SK-N-SH treated with all-trans-retinoic acid at 6 μM for 48 hours (cell line): ENCODE results near the gene RCVRN.

ENCODE experiments used
- ATAC-seq: fragments of 200-7000 bp; cut with Tn5 transposase; 3 replicates; pipeline ENCODE4 v1.9.1; 2020; ENCODE audit warnings: mild to moderate bottlenecking, moderate library complexity
- ARNTL ChIP-seq: fragments of 450-650 bp; formaldehyde crosslinking; IDR thresholded peaks from 2 replicates; pipeline ENCODE4 v1.5.0; 2020; ENCODE audit warnings: low read depth, mild to moderate bottlenecking, moderate library complexity, borderline replicate concordance
- BACH2 ChIP-seq: fragments of 250-450 bp; sonication (Bioruptor Pico); IDR thresholded peaks from 2 replicates; pipeline ENCODE4 v1.9.0; 2021; ENCODE audit warnings: mild to moderate bottlenecking, borderline replicate concordance
- CSDC2 ChIP-seq: fragments of 250-450 bp; sonication (Bioruptor Pico); IDR thresholded peaks from 2 replicates; pipeline ENCODE4 v1.5.0; 2020; ENCODE audit warnings: mild to moderate bottlenecking, moderate library complexity
- ESRRG ChIP-seq: fragments of 250-450 bp; sonication (Bioruptor Pico); IDR thresholded peaks from 2 replicates; pipeline ENCODE4 v1.6.1; 2021; ENCODE audit warnings: mild to moderate bottlenecking
- GLIS3 ChIP-seq: fragments of 250-450 bp; sonication (Bioruptor Pico); IDR thresholded peaks from 2 replicates; pipeline ENCODE4 v1.5.0; 2020; ENCODE audit warnings: mild to moderate bottlenecking, moderate library complexity
- ISL1 ChIP-seq: fragments of 250-450 bp; sonication (Bioruptor Pico); IDR thresholded peaks from 2 replicates; pipeline ENCODE4 v2.1.2; 2022; ENCODE audit warnings: mild to moderate bottlenecking, moderate library complexity
- OSR1 ChIP-seq: fragments of 250-450 bp; sonication (Bioruptor Pico); IDR thresholded peaks from 2 replicates; pipeline ENCODE4 v1.8.0; 2022; ENCODE audit warnings: moderate library complexity, mild to moderate bottlenecking, inconsistent platforms
- PPARA ChIP-seq: fragments of 250-450 bp; sonication (Bioruptor Pico); IDR thresholded peaks from 2 replicates; pipeline ENCODE4 v1.5.0; 2020; ENCODE audit warnings: mild to moderate bottlenecking, borderline replicate concordance
- RARB ChIP-seq: fragments of 250-450 bp; sonication (Bioruptor Pico); IDR thresholded peaks from 2 replicates; pipeline ENCODE4 v1.8.0; 2021; ENCODE audit warnings: mild to moderate bottlenecking, moderate library complexity
- SNAI2 ChIP-seq: fragments of 250-450 bp; sonication (Bioruptor Pico); IDR thresholded peaks from 2 replicates; pipeline ENCODE4 v1.5.0; 2020; ENCODE audit warnings: mild to moderate bottlenecking, moderate library complexity
- TCF4 ChIP-seq: fragments of 250-450 bp; sonication (Bioruptor Pico); IDR thresholded peaks from 2 replicates; pipeline ENCODE4 v1.8.0; 2021; ENCODE audit warnings: mild to moderate bottlenecking, moderate library complexity, borderline replicate concordance
- TOX ChIP-seq: fragments of 250-450 bp; sonication (Bioruptor Pico); IDR thresholded peaks from 2 replicates; pipeline ENCODE4 v1.8.0; 2021; ENCODE audit warnings: mild to moderate bottlenecking, moderate library complexity, borderline replicate concordance
- ZC3H10 ChIP-seq: fragments of 250-450 bp; sonication (Bioruptor Pico); IDR thresholded peaks from 2 replicates; pipeline ENCODE4 v1.5.1; 2021; ENCODE audit warnings: mild to moderate bottlenecking, moderate library complexity
- ZFP3 ChIP-seq: fragments of 250-450 bp; sonication (Bioruptor Pico); IDR thresholded peaks from 2 replicates; pipeline ENCODE4 v1.5.0; 2020; ENCODE audit warnings: mild to moderate bottlenecking, moderate library complexity
- ZFP30 ChIP-seq: fragments of 450-650 bp; formaldehyde crosslinking; IDR thresholded peaks from 2 replicates; pipeline ENCODE4 v1.5.0; 2022; ENCODE audit warnings: mild to moderate bottlenecking, moderate library complexity
- ZNF565 ChIP-seq: fragments of 450-650 bp; formaldehyde crosslinking; conservative IDR thresholded peaks from 2 replicates; pipeline ENCODE4 v1.5.0; 2020; ENCODE audit warnings: low read depth, mild to moderate bottlenecking, moderate library complexity
- ZNF70 ChIP-seq: fragments of 450-650 bp; formaldehyde crosslinking; IDR thresholded peaks from 2 replicates; pipeline ENCODE4 v1.5.0; 2020; ENCODE audit warnings: mild to moderate bottlenecking, moderate library complexity
- ZNF8 ChIP-seq: fragments of 450-650 bp; formaldehyde crosslinking; IDR thresholded peaks from 2 replicates; pipeline ENCODE4 v1.5.0; 2020; ENCODE audit warnings: mild to moderate bottlenecking, moderate library complexity
- TF ChIP-seq, protein P1 (sequence below): fragments of 250-450 bp; sonication (Bioruptor Pico); IDR thresholded peaks from 2 replicates; pipeline ENCODE4 v1.5.0; 2020; ENCODE audit warnings: mild to moderate bottlenecking, moderate library complexity
- TF ChIP-seq, protein P2 (sequence below): fragments of 250-450 bp; sonication (Bioruptor Pico); IDR thresholded peaks from 2 replicates; pipeline ENCODE4 v1.8.0; 2021; ENCODE audit warnings: low read depth, mild to moderate bottlenecking, moderate library complexity, borderline replicate concordance
- TF ChIP-seq, protein P3 (sequence below): fragments of 250-450 bp; sonication (Bioruptor Pico); IDR thresholded peaks from 2 replicates; pipeline ENCODE4 v1.8.0; 2020; ENCODE audit warnings: mild to moderate bottlenecking, moderate library complexity, borderline replicate concordance

Gene RCVRN

DNA sequence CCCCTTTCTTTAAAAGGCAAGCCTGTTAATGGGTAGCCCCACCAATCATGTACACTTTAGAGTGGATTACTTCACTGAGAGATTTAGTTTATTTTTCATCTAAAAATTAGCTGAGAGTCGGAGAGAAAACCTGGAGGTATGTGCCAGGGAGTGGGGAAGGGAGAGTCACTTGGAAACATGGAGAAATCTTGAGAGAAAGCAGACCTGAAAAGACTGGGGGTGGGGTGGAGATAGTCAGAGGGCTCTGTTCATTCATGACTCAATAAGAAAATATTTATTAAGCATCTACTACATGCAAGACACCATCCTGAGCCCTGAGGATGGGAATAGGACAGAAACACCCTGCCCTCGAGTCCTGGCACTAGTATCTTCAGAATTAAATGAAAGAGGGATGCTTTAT, 27.4 kb upstream of the RCVRN start (continued):
- TF ChIP-seq, protein P1, sequence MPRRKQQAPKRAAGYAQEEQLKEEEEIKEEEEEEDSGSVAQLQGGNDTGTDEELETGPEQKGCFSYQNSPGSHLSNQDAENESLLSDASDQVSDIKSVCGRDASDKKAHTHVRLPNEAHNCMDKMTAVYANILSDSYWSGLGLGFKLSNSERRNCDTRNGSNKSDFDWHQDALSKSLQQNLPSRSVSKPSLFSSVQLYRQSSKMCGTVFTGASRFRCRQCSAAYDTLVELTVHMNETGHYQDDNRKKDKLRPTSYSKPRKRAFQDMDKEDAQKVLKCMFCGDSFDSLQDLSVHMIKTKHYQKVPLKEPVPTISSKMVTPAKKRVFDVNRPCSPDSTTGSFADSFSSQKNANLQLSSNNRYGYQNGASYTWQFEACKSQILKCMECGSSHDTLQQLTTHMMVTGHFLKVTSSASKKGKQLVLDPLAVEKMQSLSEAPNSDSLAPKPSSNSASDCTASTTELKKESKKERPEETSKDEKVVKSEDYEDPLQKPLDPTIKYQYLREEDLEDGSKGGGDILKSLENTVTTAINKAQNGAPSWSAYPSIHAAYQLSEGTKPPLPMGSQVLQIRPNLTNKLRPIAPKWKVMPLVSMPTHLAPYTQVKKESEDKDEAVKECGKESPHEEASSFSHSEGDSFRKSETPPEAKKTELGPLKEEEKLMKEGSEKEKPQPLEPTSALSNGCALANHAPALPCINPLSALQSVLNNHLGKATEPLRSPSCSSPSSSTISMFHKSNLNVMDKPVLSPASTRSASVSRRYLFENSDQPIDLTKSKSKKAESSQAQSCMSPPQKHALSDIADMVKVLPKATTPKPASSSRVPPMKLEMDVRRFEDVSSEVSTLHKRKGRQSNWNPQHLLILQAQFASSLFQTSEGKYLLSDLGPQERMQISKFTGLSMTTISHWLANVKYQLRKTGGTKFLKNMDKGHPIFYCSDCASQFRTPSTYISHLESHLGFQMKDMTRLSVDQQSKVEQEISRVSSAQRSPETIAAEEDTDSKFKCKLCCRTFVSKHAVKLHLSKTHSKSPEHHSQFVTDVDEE (CRISPR knock-in tag), result no peak

DNA sequence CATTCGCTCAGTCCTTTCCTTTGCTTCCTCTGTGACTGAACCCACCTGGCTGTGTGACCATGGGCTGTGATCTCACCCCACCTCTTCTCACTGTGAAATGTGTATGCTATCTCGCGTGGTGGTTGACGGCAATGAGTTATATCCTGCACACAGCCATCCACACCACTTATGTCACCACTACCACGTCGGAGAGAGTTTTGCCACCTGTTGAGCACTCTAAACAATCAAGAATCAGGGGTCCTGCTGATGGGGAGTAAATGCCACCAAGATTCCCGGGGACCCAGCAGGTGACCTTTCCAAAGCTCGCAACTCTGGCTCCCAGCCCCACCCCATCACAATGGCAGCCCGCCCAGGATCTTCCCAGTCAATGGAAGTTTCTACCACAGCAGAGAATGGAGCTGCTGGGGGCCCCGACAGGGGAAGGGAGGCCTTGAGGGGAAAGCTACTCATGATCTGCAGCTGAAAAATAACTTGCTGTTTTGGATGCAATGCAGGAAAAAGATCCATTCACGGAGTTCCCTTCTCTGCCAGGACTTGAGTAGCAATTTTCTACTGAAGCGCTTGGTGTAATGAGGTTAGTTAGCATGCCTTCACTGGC, 26.2 kb upstream of the RCVRN start:
- TF ChIP-seq ZNF565, result no peak
- TF ChIP-seq CSDC2 (CRISPR knock-in tag), result no peak
- TF ChIP-seq ZFP30 (CRISPR knock-in tag), result no peak
- TF ChIP-seq ZNF8 (CRISPR knock-in tag), result no peak
- no peak for TF ChIP-seq RARB (CRISPR knock-in tag)
- TF ChIP-seq OSR1 (CRISPR knock-in tag), result no peak
- no peak for TF ChIP-seq TOX
- TF ChIP-seq, protein P2, sequence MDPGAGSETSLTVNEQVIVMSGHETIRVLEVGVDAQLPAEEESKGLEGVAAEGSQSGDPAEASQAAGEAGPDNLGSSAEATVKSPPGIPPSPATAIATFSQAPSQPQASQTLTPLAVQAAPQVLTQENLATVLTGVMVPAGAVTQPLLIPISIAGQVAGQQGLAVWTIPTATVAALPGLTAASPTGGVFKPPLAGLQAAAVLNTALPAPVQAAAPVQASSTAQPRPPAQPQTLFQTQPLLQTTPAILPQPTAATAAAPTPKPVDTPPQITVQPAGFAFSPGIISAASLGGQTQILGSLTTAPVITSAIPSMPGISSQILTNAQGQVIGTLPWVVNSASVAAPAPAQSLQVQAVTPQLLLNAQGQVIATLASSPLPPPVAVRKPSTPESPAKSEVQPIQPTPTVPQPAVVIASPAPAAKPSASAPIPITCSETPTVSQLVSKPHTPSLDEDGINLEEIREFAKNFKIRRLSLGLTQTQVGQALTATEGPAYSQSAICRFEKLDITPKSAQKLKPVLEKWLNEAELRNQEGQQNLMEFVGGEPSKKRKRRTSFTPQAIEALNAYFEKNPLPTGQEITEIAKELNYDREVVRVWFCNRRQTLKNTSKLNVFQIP, result no peak
- TF ChIP-seq ZFP3, result no peak
- no peak for TF ChIP-seq ZNF70
- TF ChIP-seq ESRRG (CRISPR knock-in tag), result no peak
- ATAC-seq, result no peak

DNA sequence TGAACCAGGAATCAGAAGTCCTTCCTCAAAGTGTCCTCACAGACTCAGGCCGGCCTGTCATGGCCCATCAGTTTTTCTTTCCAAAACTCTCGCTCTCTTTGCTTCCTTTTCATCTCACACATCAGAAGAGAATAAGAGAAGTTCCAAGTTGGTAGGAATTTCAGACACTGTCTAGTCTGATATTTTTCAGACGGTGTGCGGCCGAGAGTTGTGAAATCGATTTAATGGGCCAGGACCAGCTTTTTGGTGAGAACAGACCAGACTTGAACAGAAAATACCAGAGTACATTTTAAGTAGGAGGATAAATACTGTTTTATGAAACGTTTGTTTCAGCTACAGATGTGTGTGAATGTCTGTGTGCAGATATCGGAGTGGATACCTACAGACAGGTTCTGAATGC, 24.8 kb upstream of the RCVRN start:
- ATAC-seq, result no peak
- TF ChIP-seq RARB (CRISPR knock-in tag) (no peak), ZNF565 (no peak), BACH2 (CRISPR knock-in tag) (no peak), ISL1 (no peak), ZC3H10 (no peak), TCF4 (CRISPR knock-in tag) (no peak), OSR1 (CRISPR knock-in tag) (no peak), TOX (no peak), SNAI2 (no peak), CSDC2 (CRISPR knock-in tag) (no peak), ESRRG (CRISPR knock-in tag) (no peak), ARNTL (CRISPR knock-in tag) (no peak), GLIS3 (CRISPR knock-in tag) (no peak), ZNF70 (no peak), PPARA (CRISPR knock-in tag) (no peak), ZNF8 (CRISPR knock-in tag) (no peak)
- TF ChIP-seq, protein P3, sequence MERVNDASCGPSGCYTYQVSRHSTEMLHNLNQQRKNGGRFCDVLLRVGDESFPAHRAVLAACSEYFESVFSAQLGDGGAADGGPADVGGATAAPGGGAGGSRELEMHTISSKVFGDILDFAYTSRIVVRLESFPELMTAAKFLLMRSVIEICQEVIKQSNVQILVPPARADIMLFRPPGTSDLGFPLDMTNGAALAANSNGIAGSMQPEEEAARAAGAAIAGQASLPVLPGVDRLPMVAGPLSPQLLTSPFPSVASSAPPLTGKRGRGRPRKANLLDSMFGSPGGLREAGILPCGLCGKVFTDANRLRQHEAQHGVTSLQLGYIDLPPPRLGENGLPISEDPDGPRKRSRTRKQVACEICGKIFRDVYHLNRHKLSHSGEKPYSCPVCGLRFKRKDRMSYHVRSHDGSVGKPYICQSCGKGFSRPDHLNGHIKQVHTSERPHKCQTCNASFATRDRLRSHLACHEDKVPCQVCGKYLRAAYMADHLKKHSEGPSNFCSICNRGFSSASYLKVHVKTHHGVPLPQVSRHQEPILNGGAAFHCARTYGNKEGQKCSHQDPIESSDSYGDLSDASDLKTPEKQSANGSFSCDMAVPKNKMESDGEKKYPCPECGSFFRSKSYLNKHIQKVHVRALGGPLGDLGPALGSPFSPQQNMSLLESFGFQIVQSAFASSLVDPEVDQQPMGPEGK (CRISPR knock-in tag), result no peak
- TF ChIP-seq, protein P2, result no peak
- TF ChIP-seq, protein P1 (CRISPR knock-in tag), result no peak
